ENCODE data around the gene TRIO.

The TRIO gene

GRCh38 chr5:14439087-14439871 lies 296.1 kb downstream of the TRIO start (continued):
- no peak for TF ChIP-seq GLI4 (tag by site-specific recombination; IDR thresholded peaks at IDR 0.05)
- TF ChIP-seq ZNF391 (tag by site-specific recombination; IDR thresholded peaks at IDR 0.05; ENCODE audit: borderline replicate concordance, low read depth) = peak; percentile 70; the same call in 1 of the 2 replicates

- Histone ChIP-seq H3K36me3 (ENCODE audit: control insufficient read depth in 2 of 2, insufficient read depth in 1 of 2, low read length in 2 of 2) (peaks cover 0 to 12% of the 10 kb centered on the region in 2 experiments; a peak in 1 of 3 replicates), H3K27ac (ENCODE audit: extremely low read depth, low read depth, low read length) (0 out of 2 replicates have a peak overlapping the region, but pooled peaks have one; percentile 5), H3K4me3 (ENCODE audit: low read depth, low read length) (no peak overlapping the region), H3K9me3 (ENCODE audit: control insufficient read depth, insufficient read depth, low read depth, low read length) (no peaks in the 10 kb centered on the region), H3K4me1 (ENCODE audit: control insufficient read depth, insufficient read depth, low read length) (peaks cover 37% of the 10 kb centered on the region)
- POLR2A ChIA-PET = no interaction called here
- CTCF ChIA-PET = no interaction called here
- TF ChIP-seq ZBTB48 (tag by site-specific recombination; IDR thresholded peaks at IDR 0.05) = no peak
- TF ChIP-seq IKZF3 (tag by site-specific recombination; IDR thresholded peaks at IDR 0.05) = peak; percentile 69
These were observed 297.1 kb downstream of the TRIO start for GRCh38 chr5:14440223-14440581.

- Histone ChIP-seq H3K4me3 (ENCODE audit: low read depth, low read length) (no peak overlapping the region), H3K9me3 (ENCODE audit: control insufficient read depth, insufficient read depth, low read depth, low read length) (no peaks in the 10 kb centered on the region), H3K27ac (ENCODE audit: extremely low read depth, low read depth, low read length) (peak overlapping the region; percentile 5; the same call in 1 of the 2 replicates), H3K36me3 (ENCODE audit: control insufficient read depth in 2 of 2, insufficient read depth in 1 of 2, low read length in 2 of 2) (peaks cover 0 to 7% of the 10 kb centered on the region in 2 experiments; a peak in 1 of 3 replicates), H3K4me1 (ENCODE audit: control insufficient read depth, insufficient read depth, low read length) (peaks cover 37% of the 10 kb centered on the region)
- CTCF ChIA-PET = interaction anchor here (0.6 to 0.7 kb wide), 2 partner anchors 11 to 170 kb away, joined by 3 read pairs; no protein-coding TSS in a partner anchor
- POLR2A ChIA-PET = no interaction called here
- TF ChIP-seq PRDM6 (tag by site-specific recombination; IDR thresholded peaks at IDR 0.05) (peak; percentile 61), ZNF664 (tag by site-specific recombination; IDR thresholded peaks at IDR 0.05) (no peak), ZNF747 (tag by site-specific recombination; IDR thresholded peaks at IDR 0.05) (no peak), ZNF366 (tag by site-specific recombination; conservative IDR thresholded peaks at IDR 0.05) (0 out of 2 replicates have a peak, but pooled peaks have one; percentile 48), ZNF157 (tag by site-specific recombination; IDR thresholded peaks at IDR 0.05) (no peak), ZNF558 (tag by site-specific recombination; IDR thresholded peaks at IDR 0.05) (no peak), ZNF292 (tag by site-specific recombination; IDR thresholded peaks at IDR 0.05; ENCODE audit: borderline replicate concordance, low read depth) (no peak), ZNF629 (tag by site-specific recombination; IDR thresholded peaks at IDR 0.05) (peak; percentile 56), ZBTB44 (tag by site-specific recombination; IDR thresholded peaks at IDR 0.05) (peak; percentile 32; the same call in 1 of the 2 replicates), ELK4 (IDR thresholded peaks at IDR 0.05; ENCODE audit: borderline replicate concordance, low read depth, low read length) (no peak), ATF2 (tag by site-specific recombination; IDR thresholded peaks at IDR 0.05; ENCODE audit: low read depth) (peak; percentile 62), ZNF26 (tag by site-specific recombination; IDR thresholded peaks at IDR 0.05) (no peak), ZEB2 (tag by site-specific recombination; IDR thresholded peaks at IDR 0.05) (0 out of 2 replicates have a peak, but pooled peaks have one; percentile 30), AEBP2 (tag by site-specific recombination; IDR thresholded peaks at IDR 0.05; ENCODE audit: borderline replicate concordance) (no peak)
These were observed 297.7 kb downstream of the TRIO start for GRCh38 chr5:14440582-14441431.
